Adrenal gland (tissue), 12 donors: ENCODE measurements around the gene ACTC1. TPM values are rescaled to one million over a fixed set of nuclear protein-coding genes. Genes with fewer than 3 reads are reported as not detected.

Source experiments
- DNase-seq, 7 donors: peaks; one replicate each; pipeline ENCODE4 v3.0.0-alpha.2; 2019 to 2020
- H3K27ac ChIP-seq, 5 donors: fragments of 200-600 bp; sonication (generic) in 4 of 5; 1 replicate in 3 of 5; 2 replicates in 2 of 5; pipeline versions ENCODE4 v1.5.1 to v1.8.0; 2016 to 2020; ENCODE audit warnings: mild to moderate bottlenecking in 1 of 5
- H3K27me3 ChIP-seq: fragments of 200-600 bp; 2 replicates; pipeline ENCODE4 v1.8.0; 2021
- H3K36me3 ChIP-seq, 2 donors: fragments of 200-600 bp; replicated peaks in 1 of 2; 1 replicate in 1 of 2; 2 replicates in 1 of 2; pipeline versions ENCODE4 v1.5.1 to v1.8.0; 2018 to 2022
- H3K4me1 ChIP-seq, 2 donors: fragments of 200-600 bp; replicated peaks in 1 of 2; 1 replicate in 1 of 2; 2 replicates in 1 of 2; pipeline versions ENCODE4 v1.5.1 to v1.8.0; 2018 to 2021
- H3K4me3 ChIP-seq, 4 donors: fragments of 200-600 bp; sonication (generic) in 3 of 4; one replicate each; pipeline ENCODE4 v1.5.1; 2016 to 2018
- H3K9me3 ChIP-seq, 3 donors: fragments of 200-600 bp; sonication (generic) in 1 of 3; replicated peaks in 1 of 3; 1 replicate in 2 of 3; 2 replicates in 1 of 3; pipeline versions ENCODE4 v1.5.1 to v1.8.0; 2016 to 2021
- CTCF ChIP-seq, 6 experiments: fragments of 450-650 bp in 4 of 6; fragments of 200-600 bp in 2 of 6; sonication (generic) in 1 of 6; IDR thresholded peaks; 1 replicate in 5 of 6; 2 replicates in 1 of 6; pipeline versions ENCODE4 v1.5.1 to v1.8.0; 2016 to 2021; ENCODE audit warnings: antibody characterized with exemption in 6 of 6, mild to moderate bottlenecking in 2 of 6, moderate library complexity in 1 of 6
- POLR2A ChIP-seq, 2 donors: fragments of 450-650 bp; IDR thresholded peaks; one replicate each; pipeline ENCODE4 v1.6.1; 2017; ENCODE audit warnings: antibody characterized with exemption in 2 of 2, mild to moderate bottlenecking in 2 of 2, moderate library complexity in 1 of 2
- WGBS, 4 donors: extraction: QIAGEN DNeasy Blood & Tissue Kit in 2 of 4; methylation state at CpG; one replicate each; pipeline versions ENCODE4 v1.1.5 to v1.1.7; 2013 to 2017; 5-methylcytosine and 5-hydroxymethylcytosine counted together
- intact Hi-C, 2 donors: fragments of 100-400 bp; cut with DNase I; formaldehyde crosslinking; loops; one replicate each; pipeline versions ENCODE4 v1.14.1 to v1.15.0; 2022 to 2023
- polyA plus RNA-seq, 3 donors: library from polyadenylated mRNA; stranded (reverse); fragments of 200-250 nt in 2 of 3; fragments of 350-450 nt in 1 of 3; fragmentation: Illumina TruSeq in 1 of 3; extraction: RNeasy Lipid Tissue Mini Kit (QIAGEN cat#74804) in 1 of 3; gene quantifications; one replicate each; pipeline ENCODE4 v1.2.3, GENCODE V29; 2013 to 2014
- total RNA-seq, 9 donors: library from RNA; depleted of rRNA in 4 of 9; stranded (reverse); fragments of >200 nt in 4 of 9; fragments of 120-200 nt in 1 of 9; fragmentation: NEBNext Ultra II Directional in 1 of 9; extraction: Animal tissue kit (Norgen Biotek cat#: 25700) in 1 of 9; gene quantifications; one replicate each; pipeline versions ENCODE4 v1.1.0 to v1.2.4, GENCODE V29; 2013 to 2023
- donor health status: healthy with polysubstance abuse.
- donor health status: Bipolar disorder and iron deficiency.
- donor health status: DM: yes; HTN: yes; CAD: no.
- donor health status: DM: no; HTN: no; CAD: no.
- donor health status: DM: no; HTN: no; CAD: no.
- donor health status: DM: yes; HTN: yes; CAD: no.

ACTC1 gene
- total and polyA plus RNA-seq, 12 donors, result 0.11 to 7.3 (median 0.69) TPM; not detected in 3

DNA sequence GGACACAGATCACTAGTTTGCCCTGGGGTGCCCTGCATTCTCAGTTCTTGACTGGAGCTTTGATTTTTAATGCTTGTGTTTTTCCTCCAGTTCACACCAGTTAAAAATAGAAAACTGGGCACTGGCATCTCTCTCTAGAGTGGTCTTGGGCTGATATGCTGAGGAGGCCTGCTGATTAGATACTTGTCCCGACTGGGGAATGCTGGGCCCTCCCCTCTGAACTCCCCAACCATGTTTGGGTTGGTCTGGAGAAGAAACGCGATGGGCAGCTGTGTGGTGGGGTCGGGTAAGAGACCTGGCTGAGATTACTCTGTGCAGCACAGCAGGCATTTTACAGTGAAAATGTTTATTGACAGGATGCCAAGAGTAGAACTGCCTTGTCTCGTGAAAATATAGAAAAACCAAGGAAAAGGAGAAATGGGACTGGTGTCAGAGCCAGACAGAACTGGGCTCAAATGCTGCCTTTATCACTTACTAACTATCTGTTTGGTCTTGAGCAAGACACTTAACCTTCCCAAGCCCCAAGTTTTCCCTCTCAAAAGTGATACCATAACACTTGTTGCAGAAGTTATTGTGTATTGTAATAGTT, 1.6 kb upstream of the ACTC1 start:
- intact Hi-C loops, result no loop called here

GRCh38 chr15:34794590-34795206, 651 bp downstream of the ACTC1 start:
- WGBS, 4 donors, result 32 to 57% (median 35%) methylated on average over 30 to 33 of the region's 33 CpGs

More for the DNA sequence above, 1.6 kb upstream of the ACTC1 start:
- H3K36me3 ChIP-seq, result no peaks in the 10 kb centered on the region
- WGBS, 4 donors, result 62 to 72% (median 69%) methylated on average over 5 of the region's 5 CpGs
- no peak for TF ChIP-seq POLR2A (IDR thresholded peaks at IDR 0.05)
- TF ChIP-seq CTCF (IDR thresholded peaks at IDR 0.05), result no peak
- no peaks in the 10 kb centered on the region for H3K9me3 ChIP-seq
- no peak overlapping the region for H3K4me3 ChIP-seq
- H3K4me1 ChIP-seq, result peaks cover 0 to 10% of the 10 kb centered on the region in 2 donors
- H3K27ac ChIP-seq, result no peak overlapping the region
- DNase-seq, result no peak
- peaks cover 13% of the 10 kb centered on the region for H3K27me3 ChIP-seq

DNA sequence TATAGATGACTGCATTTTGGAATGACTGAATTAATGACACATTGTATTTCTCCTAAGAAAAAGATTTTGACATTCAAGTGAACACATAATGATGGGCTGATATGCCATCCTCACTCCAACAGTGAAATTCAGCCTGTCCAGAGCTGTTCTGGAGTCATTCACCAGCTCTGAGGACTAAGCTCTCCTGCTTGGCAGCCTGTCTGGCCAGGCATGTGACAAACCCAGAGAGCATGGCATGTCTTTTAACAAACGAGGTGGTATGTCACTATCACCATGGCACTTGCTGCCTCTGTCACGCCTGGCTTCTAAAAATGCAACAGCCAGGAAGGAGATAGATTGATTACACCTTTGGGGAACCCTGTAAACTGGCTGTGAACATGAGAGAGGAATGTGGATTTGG, 1.4 kb downstream of the ACTC1 start:
- peaks cover 13% of the 10 kb centered on the region for H3K27me3 ChIP-seq
- WGBS, 4 donors, result 52 to 60% (median 58%) methylated on average over 2 of the region's 2 CpGs
- H3K36me3 ChIP-seq, result no peaks in the 10 kb centered on the region
- H3K4me1 ChIP-seq, result peaks cover 0 to 10% of the 10 kb centered on the region in 2 donors
- intact Hi-C loops, result no loop called here
- H3K4me3 ChIP-seq, result no peak overlapping the region
- TF ChIP-seq POLR2A (IDR thresholded peaks at IDR 0.05) (no peak), CTCF (IDR thresholded peaks at IDR 0.05) (no peak)
- no peaks in the 10 kb centered on the region for H3K9me3 ChIP-seq
- no peak overlapping the region for H3K27ac ChIP-seq
- peak in 1 of 7 donors; percentile 73 for DNase-seq

More at GRCh38 chr15:34794590-34795206, 651 bp downstream of the ACTC1 start:
- no peaks in the 10 kb centered on the region for H3K9me3 ChIP-seq
- TF ChIP-seq POLR2A (IDR thresholded peaks at IDR 0.05), result no peak
- TF ChIP-seq CTCF (IDR thresholded peaks at IDR 0.05), result no peak
- no peak overlapping the region for H3K4me3 ChIP-seq
- H3K27ac ChIP-seq, result peak overlapping the region in 1 of 5 donors; percentile 26
- DNase-seq, result no peak
- H3K4me1 ChIP-seq, result peaks cover 0 to 10% of the 10 kb centered on the region in 2 donors
- no peaks in the 10 kb centered on the region for H3K36me3 ChIP-seq
- intact Hi-C loops, result no loop called here
- H3K27me3 ChIP-seq, result peaks cover 13% of the 10 kb centered on the region

GRCh38 chr15:34793071-34793470, 2.3 kb downstream of the ACTC1 start:
- no peak for DNase-seq
- 52 to 63% (median 60%) methylated on average over 4 to 9 of the region's 9 CpGs for WGBS, 4 donors
- Histone ChIP-seq H3K4me3 (no peak overlapping the region), H3K4me1 (peaks cover 0 to 10% of the 10 kb centered on the region in 2 donors), H3K27ac (no peak overlapping the region), H3K36me3 (no peaks in the 10 kb centered on the region), H3K27me3 (peaks cover 13% of the 10 kb centered on the region), H3K9me3 (no peaks in the 10 kb centered on the region)
- no peak for TF ChIP-seq CTCF (IDR thresholded peaks at IDR 0.05)
- no peak for TF ChIP-seq POLR2A (IDR thresholded peaks at IDR 0.05)
- intact Hi-C loops, result no loop called here
